GM10847 (cell line): Measurements from ENCODE around the gene ACOT12.

Experiments
- POLR2A ChIP-seq: IDR thresholded peaks from 2 replicates; pipeline ENCODE4 v1.6.1; 2011; ENCODE audit not compliant: insufficient read length; ENCODE audit errors: extremely low read depth

Gene ACOT12

DNA sequence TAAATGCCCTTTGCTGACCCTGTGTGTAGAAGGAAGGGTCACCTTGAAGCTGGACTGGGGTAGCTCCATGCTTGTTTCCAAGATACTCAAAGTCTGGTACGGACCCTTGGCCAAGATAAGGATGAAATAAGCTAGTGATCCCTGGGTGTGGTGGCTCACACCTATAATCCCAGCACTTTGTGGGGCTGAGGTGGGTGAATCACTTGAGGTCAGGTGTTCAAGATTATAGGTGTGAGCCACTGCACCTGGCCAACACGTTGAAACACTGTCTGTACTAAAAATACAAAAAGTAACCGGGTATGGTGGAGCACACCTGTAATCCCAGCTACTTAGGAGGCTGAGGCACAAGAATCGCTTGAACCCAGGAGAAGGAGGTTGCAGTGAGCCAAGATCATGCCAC is 33.3 kb downstream of the ACOT12 start:
- TF ChIP-seq POLR2A: no peak

DNA sequence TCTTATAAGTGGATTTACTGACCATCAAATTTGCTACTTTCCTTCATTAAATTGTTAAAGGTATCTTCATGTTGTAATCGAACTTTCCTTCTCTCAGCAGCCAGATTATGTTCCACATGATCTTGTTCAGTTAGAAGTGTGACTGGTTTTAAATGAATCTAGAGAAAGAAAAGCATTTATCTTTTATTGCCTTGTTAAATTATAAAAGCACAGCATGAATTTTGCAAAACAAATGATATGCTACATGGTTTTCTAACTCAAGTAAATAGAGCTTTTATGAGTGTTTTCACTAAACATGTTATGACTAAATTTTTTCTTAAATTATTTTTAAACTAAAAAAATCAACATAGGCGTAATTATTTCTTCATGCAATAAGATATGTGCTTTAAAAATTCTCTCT is 34.1 kb downstream of the ACOT12 start:
- no peak for TF ChIP-seq POLR2A

DNA sequence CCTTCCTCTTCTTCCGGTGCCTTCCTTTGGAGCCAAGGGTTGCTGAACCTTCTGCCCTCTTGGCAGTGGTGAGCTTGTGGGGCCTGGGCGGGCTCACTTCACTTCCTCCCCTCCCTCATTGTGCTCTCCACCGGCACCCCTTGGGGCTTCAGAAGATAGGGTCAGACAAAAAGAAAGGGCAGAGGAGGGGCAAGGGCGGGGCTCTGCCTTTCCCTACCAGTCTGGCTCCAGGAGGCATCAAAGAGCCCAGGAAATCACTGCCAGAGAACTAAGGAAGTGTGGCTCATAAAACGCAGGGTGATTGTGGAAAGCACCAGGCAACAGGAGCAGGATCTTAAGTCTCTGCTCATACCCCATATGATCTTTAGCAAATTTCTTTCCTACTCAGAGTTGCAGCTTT is 34.8 kb downstream of the ACOT12 start:
- no peak for TF ChIP-seq POLR2A

DNA sequence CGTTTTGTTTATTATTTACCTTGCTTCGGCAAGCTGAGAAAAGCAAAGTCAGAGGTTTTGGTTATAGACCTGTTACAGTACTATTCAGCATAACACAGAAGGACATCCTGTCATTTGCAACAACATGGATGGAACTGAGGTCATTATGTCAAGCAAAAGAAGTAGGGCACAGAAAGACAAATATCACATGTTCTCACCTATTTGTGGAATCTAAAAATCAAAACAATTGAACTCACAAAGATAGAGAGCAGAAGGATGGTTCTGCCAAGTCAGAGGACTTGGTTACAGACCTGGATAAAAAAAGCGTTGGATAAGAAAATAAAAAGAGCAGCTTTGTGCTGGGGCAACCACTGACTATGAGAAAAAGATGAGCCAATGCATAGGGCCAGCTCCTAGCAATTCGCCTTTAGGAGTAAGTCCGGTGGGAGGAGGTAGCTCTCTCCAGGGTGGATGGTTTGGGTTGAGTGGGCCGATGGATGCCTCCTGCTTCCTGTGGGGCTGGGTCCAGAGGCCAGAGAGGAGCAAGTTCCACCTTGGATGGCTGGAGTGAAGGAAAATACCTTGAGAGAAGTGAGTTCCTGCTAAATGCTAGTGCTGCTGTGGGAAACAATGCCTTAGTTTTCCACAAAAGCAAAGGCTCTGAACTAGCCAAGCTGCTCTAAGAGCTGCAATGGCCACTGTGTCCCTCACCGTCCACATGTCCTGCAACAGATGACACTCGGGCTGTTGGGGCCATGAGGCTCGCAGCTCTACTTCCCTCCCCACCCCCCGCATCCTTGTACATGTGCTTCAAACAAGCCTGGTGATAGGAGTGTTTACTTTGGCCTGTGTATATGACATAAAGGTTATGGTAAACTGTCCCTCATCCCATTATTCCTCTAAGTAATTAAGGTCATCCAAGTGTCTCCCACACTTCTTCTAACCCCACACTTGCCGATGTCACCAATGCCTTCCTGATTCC is 38.4 kb downstream of the ACOT12 start:
- TF ChIP-seq POLR2A: no peak

DNA sequence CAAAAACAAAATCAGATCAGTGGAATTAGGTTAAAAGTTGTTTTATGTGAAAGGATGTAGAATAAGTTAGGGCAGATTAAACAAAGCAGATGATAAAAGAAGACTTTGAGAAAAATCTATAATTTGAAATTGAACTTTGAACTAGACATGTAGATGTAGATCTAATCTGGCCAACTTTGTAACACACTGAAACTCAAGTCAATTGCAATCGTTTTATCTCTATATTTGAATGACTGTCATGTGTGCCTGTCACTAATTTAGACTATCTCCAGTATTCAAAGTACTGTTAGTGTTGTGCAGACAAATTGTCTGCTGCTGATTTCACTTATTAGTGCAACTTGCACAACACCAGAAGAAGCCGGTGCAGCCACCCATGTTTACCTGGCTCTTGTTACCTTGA is 39.8 kb downstream of the ACOT12 start:
- no peak for TF ChIP-seq POLR2A

DNA sequence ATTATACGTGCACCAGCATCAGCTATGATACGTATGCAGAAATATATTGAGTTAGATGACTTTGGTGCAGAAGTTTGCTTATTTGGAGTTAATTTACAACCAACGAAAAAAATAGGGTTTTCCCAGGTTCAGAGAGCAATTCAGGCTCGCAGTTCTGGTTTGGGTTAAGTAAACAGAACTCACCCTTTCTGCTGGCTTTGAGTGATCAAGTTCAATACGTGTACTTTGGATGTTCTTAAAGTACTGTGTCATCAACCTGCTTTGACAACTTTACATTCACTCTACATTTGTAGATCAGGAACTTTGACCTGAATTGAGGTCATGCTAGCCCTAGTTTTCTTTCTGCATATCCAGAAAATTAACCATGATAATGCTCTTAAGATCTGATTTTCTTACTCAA is 40.7 kb downstream of the ACOT12 start:
- TF ChIP-seq POLR2A: no peak

DNA sequence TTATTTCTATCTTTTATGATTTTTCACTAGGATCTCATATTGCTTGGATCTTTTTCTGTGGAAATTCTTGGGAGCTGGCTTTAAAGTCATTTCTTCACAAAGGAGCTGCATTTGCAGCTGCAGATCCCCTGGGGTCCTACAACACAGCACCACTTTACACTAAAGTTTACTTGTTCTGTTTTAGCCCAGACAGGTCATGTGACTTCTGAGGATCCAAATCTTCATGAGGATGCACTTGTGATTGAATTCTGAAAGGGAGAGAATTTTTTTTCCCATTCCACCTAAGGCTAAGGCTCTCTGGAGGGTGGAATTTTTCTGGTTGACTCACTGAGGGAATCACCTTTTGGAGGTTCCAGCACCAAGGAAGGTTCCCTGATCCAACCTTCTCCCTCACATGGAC is 43.4 kb downstream of the ACOT12 start:
- no peak for TF ChIP-seq POLR2A

DNA sequence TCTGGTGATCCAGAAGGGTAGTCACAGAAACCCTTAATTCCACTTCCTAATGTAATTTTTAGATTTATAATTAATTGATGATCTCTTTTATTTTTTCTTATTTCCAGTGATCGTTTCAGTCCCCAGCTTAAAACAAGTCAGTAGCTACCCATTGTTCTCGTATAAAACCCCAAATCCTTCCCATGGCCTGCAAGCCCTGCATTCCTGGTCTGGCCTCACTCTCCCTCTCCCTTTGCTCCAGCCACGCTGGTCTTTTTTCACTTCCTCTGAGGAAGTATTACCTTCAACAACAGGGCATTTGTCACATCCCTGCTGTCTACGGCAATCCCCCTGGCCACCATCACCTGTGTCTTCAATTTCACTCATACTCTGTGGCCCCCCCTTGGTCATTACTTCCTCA is 44.8 kb downstream of the ACOT12 start:
- no peak for TF ChIP-seq POLR2A

DNA sequence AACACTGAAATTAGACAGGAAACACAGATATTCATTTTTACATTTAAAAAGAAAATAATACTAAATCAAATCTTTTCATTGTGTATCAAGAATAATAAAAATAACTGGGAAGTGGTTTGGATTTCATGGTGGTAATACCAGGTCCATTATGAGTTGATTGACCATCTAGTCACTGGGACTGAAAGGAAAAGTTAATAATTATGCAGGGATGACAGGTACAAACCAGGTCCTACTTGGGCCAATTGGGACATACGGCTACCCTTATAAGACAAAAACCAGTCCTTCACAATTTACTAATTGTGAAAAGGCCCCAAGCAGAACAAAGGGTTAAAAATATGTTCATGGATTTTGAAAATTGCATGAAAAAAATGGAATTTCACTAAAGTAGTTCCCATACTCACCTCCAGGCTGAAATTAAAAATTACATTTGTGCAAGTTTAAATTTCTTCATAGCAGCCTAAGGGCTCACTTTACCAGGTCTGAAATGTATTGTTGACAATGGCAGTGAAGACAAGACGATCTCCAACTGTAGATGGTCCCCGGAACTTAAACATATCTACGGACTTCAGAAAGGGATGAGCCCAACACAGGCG is 48.4 kb downstream of the ACOT12 start:
- TF ChIP-seq POLR2A: no peak

DNA sequence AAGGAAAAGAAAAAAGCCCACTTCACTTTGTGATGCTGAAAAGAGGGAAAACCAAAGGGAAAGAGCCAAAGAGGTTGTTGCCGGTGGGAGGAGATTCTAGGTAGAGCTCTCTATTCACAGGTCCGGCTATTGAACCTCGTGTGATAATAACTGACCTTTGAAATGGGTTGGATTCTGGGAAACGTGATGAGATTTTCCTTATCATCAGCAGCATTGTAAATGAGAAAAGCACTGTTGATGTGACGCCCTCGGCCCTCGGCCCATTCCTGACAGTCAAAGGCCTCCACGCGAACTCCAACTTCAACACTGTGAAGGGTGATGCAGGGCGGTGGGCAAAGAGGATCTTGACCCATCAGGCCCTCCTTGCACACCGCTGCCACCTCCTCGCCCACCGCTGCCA is 49.2 kb downstream of the ACOT12 start:
- no peak for TF ChIP-seq POLR2A

DNA sequence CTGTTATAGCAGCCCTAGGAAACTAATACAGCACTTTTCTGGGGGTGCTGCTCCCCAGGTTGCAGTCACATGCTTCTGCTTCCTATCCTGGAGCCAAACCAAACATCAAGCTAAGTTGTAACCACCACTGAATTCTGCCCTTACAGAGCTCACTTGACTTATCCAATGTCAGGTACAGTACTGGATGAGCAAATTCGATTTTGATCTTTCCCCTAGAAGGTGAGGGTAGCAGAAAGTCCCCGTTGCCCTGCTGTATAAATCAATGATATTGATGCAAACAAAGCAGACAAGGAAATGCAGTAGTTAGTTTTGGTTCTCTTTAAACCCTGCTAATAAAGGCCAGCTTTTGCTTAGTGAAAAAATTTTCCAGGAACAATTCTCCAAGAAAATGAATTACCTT is 56.1 kb downstream of the ACOT12 start:
- TF ChIP-seq POLR2A: no peak

DNA sequence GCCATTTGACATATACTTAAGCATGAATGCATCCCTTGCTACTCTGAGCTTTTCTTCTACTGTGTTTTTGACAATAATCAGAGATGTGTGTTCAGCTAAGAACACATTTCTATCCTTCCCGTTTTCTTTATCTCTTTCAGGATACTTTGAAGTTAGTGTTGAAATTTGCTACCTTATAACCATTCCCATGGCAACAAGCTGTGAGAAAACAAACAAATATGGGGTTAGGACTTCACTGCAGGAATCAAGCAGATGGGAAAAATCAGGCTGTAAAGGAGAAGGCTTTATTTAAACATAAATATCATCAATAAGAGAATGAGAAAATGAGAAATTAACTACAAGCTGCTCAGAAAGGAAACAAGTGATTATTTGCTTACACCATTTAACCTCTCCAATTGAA is 57.4 kb downstream of the ACOT12 start:
- TF ChIP-seq POLR2A: no peak

DNA sequence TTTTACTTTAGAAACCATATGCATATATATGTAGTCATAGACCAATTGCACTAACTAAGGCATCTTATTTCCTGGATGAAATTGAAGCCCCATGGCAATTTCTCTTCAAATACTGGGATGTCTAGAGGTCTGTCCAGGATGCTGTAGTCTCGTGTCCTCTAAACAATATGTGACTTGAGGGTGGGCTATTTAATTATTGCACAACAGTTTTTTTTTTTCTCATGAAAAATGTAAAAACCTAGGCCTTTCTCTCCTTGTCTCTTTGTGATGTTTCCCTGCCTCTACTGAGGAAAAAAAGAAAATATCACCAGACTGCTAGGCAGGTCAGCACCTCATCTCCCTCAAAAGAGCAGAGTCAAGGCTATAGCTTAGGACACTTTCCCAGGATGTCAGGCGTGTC is 58.0 kb downstream of the ACOT12 start:
- TF ChIP-seq POLR2A: no peak

DNA sequence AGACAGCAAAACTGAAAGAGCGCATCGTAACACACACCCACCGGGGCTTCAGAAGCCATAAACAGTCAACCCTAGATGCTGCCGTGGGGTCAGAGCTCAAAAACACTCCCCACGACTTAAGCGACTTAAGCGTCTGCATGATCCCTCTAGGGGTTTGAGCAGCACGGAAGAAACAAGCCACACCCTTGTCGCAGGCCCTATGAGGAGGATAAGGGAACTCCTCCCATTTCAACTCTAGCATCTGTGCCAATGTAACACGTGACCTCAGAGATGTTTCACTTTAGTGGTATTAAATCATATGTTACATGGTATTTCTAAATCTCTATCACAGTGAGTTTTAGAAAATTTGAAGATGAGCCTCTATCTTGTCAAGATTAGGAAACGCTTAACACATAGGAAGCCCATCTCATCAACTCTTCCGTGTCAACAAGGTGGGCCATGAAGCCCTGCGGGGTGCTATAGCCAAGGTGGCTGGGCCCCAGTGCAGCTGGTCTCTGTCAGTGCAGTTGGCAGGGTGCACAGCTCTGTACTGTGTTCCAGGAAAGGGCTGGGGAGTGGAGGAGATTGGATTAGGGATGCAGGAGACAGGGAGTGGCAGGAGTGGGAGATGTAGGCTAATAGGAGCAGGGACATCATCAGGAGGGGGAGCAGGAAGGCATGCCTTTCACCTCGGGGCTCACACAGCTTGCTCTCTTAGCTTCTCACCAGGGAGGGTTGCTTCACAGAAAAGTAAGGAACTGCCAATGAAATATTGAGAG is 59.5 kb downstream of the ACOT12 start:
- no peak for TF ChIP-seq POLR2A

DNA sequence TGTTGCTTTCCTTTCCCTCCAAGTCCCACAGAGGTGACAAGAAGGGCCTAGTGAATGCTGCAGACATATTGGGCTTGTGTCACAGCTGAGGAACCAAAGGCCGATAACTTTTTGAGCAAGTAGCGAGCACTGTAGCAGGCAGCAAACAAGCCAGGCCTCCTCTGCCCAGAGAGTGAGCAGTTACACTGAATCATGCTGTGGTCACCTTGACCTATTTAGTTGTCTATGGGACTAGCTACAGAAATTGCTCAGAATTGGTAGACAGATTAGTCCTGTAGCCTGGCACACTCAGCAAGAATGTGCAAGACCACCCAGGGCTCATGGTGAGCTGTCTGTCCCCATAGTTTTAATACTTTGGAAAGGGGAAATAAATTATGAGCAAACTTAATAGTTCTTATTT is 67.4 kb downstream of the ACOT12 start:
- TF ChIP-seq POLR2A: no peak

DNA sequence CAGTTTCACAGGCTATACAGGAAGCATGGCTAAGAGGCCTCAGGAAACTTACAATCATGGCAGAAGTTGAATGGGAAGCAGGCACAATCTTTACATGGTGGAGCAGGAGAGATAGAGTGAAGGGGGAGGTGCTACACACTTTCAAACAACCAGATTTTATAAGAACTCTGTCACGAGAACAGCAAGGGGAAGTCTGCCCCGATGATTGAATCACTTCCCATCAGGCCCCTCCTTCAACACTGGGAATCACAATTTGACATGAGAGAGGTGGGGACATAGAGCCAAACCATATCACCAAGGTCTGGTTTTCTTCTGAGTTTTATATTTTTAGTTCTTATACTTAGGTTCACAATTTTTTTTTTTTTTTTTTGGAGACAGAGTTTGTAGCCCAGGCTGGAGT is 76.4 kb downstream of the ACOT12 start:
- TF ChIP-seq POLR2A: no peak

DNA sequence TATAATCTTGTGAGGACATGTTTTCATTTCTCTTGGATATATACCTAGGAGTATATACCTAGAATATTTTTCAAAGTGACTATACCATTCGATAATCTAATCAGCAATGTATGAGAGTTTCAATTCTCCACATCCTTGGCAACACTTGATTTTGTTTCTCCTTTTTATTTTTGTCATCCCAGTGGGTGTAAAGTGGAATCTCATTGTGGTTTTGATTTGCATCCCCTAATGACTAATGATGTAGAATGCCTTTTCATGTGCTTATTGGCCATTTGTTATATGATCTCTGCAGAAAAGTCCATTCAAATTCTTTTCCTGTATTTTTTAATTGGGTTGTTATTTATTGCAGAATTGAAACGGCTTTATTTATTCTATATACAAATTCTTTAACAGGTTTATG is 77.4 kb downstream of the ACOT12 start:
- no peak for TF ChIP-seq POLR2A

DNA sequence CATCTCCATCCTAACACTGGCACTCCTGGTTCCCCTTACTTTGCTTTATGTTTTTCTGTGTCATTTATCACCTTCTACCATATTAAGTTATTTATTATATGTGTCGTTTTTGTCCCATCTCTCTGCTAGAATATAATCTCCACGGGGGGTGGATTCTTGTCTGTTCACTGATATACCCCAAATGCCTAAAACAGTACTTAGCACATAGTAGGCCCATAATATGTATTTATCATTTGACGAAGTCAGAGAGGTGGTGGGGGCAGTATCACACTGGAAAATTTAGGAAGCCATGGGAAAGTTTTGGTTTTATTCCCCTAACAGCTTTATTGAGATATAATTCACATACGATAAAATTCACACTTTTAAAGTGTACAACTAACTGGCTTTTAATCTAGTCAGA is 78.1 kb downstream of the ACOT12 start:
- TF ChIP-seq POLR2A: no peak
